Type B pancreatic cell (in vitro differentiated cells): ENCODE data around the gene ZBTB2. TPM values are rescaled to one million over a fixed set of nuclear protein-coding genes. Genes with fewer than 3 reads are reported as not detected.

Experiments used
- DNase-seq: peaks from one replicate; pipeline ENCODE4 v3.0.0; 2021; ENCODE audit warnings: mixed read lengths; ENCODE audit not compliant: unreplicated experiment; ENCODE audit errors: extremely low spot score
- H3K27ac Mint-ChIP-seq: 2 replicates; pipeline ENCODE4 v1.8.0; 2021; ENCODE audit warnings: mild to moderate bottlenecking, mixed read lengths
- H3K27me3 Mint-ChIP-seq: 2 replicates; pipeline ENCODE4 v1.8.0; 2021; ENCODE audit warnings: mixed read lengths
- H3K36me3 Mint-ChIP-seq: 2 replicates; pipeline ENCODE4 v1.8.0; 2021; ENCODE audit warnings: mixed read lengths
- H3K4me1 Mint-ChIP-seq: one replicate; pipeline ENCODE4 v1.8.0; 2021; ENCODE audit warnings: mixed read lengths; ENCODE audit not compliant: unreplicated experiment
- H3K4me3 Mint-ChIP-seq: 2 replicates; pipeline ENCODE4 v1.8.0; 2021; ENCODE audit warnings: mild to moderate bottlenecking, mixed read lengths
- H3K9me3 Mint-ChIP-seq: 2 replicates; pipeline ENCODE4 v1.8.0; 2021; ENCODE audit warnings: mixed read lengths
- total RNA-seq: library from RNA; stranded (reverse); gene quantifications from 2 replicates; pipeline ENCODE4 v1.2.1, GENCODE V29; 2021; ENCODE audit warnings: low replicate concordance
- TF ChIP-seq, protein P1 (sequence below): fragments of 200-600 bp; sonication (generic); conservative IDR thresholded peaks from 2 replicates; pipeline ENCODE4 v1.5.0; 2021; ENCODE audit warnings: antibody characterized with exemption, mild to moderate bottlenecking

Gene ZBTB2
- total RNA-seq, 1 donor from 2014 or later = 14.8 TPM

DNA sequence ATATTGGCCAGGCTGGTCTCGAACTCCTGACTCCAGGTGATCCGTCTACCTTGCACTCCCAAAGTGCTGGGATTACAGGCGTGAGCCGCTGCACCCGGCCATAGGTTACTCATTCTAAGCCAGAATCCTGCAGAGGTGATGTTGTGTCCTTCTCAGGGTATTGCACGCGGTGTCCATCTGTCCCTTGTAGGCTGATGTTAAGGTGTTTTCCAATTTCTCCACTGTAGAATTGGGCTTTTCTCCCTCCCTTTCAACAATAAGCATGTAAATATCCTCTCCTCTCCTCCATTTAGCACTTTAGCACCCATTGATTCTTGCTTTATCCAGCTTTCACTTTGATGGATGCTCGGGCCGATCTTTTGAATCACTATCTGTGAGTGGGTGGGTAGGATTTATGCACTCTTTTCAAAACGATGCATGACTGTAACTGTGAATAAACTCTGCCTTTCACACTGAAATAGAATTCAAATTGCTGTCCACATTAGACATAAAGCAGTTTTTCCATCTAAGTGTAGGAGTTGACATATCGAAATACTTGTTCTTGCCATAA is 52.6 kb downstream of the ZBTB2 start:
- DNase-seq = peak; percentile 24
- Mint-ChIP-seq H3K27ac (no peak overlapping the region), H3K9me3 (peaks cover 5% of the 10 kb centered on the region), H3K4me1 (peaks cover 14% of the 10 kb centered on the region), H3K27me3 (no peaks in the 10 kb centered on the region), H3K36me3 (peaks cover 23% of the 10 kb centered on the region), H3K4me3 (no peak overlapping the region)
- TF ChIP-seq, protein P1, sequence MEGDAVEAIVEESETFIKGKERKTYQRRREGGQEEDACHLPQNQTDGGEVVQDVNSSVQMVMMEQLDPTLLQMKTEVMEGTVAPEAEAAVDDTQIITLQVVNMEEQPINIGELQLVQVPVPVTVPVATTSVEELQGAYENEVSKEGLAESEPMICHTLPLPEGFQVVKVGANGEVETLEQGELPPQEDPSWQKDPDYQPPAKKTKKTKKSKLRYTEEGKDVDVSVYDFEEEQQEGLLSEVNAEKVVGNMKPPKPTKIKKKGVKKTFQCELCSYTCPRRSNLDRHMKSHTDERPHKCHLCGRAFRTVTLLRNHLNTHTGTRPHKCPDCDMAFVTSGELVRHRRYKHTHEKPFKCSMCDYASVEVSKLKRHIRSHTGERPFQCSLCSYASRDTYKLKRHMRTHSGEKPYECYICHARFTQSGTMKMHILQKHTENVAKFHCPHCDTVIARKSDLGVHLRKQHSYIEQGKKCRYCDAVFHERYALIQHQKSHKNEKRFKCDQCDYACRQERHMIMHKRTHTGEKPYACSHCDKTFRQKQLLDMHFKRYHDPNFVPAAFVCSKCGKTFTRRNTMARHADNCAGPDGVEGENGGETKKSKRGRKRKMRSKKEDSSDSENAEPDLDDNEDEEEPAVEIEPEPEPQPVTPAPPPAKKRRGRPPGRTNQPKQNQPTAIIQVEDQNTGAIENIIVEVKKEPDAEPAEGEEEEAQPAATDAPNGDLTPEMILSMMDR = no peak

DNA sequence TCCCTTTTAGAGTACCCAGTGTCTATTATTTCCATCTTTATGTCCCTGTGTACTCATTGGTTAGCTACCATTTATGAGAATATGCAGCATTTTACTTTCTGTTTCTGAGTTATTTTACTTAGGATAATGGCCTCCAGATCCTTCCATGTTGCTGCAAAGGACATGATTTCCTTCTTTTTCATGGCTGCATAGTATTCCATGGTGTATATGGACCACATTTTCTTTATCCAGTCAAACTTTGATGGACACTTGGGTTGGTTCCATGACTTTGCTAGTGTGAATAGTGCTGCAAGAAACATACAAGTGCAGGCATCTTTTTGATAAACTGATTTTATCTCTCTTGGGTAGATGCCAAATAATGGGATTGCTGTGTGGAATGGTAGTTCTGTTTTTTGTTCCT is 55.4 kb downstream of the ZBTB2 start:
- no peak overlapping the region for H3K27ac Mint-ChIP-seq
- peaks cover 23% of the 10 kb centered on the region for H3K36me3 Mint-ChIP-seq
- peaks cover 5% of the 10 kb centered on the region for H3K9me3 Mint-ChIP-seq
- H3K27me3 Mint-ChIP-seq = no peaks in the 10 kb centered on the region
- peaks cover 23% of the 10 kb centered on the region for H3K4me1 Mint-ChIP-seq
- TF ChIP-seq, protein P1 = no peak
- no peak overlapping the region for H3K4me3 Mint-ChIP-seq
- DNase-seq = no peak

DNA sequence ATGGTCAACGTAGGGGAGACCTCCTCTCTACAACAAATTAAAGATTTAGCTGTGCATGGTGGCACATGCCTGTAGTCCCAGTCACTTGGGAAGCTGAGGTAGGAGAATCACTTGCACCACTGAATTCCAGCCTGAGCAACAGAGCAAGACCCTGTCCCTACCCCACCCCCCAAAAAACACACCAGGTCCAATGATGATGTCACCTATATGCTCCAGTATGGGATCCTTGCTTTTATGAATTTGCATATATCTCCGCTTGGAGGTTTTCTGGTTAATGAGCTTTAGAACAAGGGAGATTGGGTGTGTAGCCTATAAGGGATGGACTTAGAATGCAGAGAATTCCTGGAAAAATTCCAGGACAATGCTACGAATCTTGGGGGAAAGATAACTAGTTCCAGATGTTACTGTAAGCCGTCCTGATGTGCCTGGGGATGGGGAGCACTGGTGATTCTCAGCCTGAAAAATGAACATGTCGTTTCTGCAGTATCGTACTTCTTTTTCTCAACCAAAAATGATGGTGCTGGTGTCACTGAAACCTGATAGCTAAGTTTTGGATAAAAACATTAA is 61.1 kb downstream of the ZBTB2 start:
- Mint-ChIP-seq H3K4me1 (peaks cover 50% of the 10 kb centered on the region), H3K36me3 (peaks cover 19% of the 10 kb centered on the region), H3K9me3 (peaks cover 5% of the 10 kb centered on the region), H3K27me3 (peaks cover 8% of the 10 kb centered on the region), H3K27ac (peak overlapping the region; percentile 12), H3K4me3 (peak overlapping the region; percentile 13)
- DNase-seq = no peak
- TF ChIP-seq, protein P1 = no peak

DNA sequence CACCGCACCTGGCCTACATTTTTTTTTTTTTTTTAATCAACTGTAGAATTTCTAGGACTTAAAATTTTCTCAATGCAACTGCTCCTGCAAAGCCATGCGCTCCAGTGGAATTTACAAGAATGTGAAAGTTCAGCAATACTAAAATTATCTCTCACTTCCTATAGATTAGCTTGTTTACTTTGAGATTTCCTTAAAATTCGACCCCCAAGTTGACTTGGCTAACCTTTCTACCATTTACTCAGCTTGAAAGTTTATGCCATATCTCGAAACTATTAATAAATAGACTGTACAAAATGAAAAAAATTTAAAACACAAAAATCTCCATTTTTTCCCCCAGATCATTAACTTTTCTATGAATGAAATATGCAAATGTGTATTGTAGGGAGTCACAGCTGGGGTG is 64.3 kb downstream of the ZBTB2 start:
- TF ChIP-seq, protein P1 = no peak
- Mint-ChIP-seq H3K36me3 (peaks cover 24% of the 10 kb centered on the region), H3K27ac (no peak overlapping the region), H3K9me3 (peaks cover 6% of the 10 kb centered on the region), H3K4me1 (peaks cover 56% of the 10 kb centered on the region), H3K4me3 (peak overlapping the region; percentile 87), H3K27me3 (peaks cover 13% of the 10 kb centered on the region)
- no peak for DNase-seq

DNA sequence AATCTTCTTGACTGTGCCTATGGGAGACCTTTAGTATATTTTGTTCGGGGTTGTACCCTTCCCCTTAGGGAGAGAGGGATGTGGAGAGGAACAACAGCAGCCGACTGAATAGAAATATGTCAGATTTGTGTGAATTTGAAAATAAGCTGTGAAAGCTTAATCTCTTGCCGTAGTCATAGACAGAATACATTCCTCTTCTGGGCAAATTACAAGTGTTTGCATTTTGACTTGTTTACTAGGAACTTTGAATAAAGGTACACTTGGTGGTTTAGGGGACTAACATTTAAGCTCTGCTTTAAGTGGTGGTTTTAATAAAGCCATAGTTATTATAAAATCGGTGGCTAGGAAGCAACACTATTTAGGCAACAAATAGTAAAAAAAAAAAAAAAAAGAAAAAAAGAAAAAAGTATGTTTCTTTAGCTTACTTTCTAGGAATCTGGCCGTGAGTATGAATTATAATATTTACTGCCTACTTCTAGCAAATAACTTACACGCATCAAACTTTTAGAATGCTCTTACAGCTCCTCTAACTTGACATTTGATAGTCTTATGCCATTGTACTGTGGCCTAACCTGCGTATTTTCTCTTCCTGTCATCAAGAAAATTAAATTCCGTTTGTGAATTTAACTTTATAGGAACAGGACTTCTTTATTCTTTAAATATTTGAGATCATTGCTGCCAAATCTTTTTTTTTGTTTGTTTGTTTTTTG is 65.1 kb downstream of the ZBTB2 start:
- Mint-ChIP-seq H3K4me3 (peak overlapping the region; percentile 87), H3K27me3 (peaks cover 13% of the 10 kb centered on the region), H3K4me1 (peaks cover 56% of the 10 kb centered on the region), H3K9me3 (peaks cover 6% of the 10 kb centered on the region), H3K36me3 (peaks cover 26% of the 10 kb centered on the region), H3K27ac (peak overlapping the region; percentile 61)
- DNase-seq = no peak
- TF ChIP-seq, protein P1 = no peak
